K562 (cell line): ENCODE results near the gene STX17. TPM values are rescaled to one million over a fixed set of nuclear protein-coding genes. Genes with fewer than 3 reads are reported as not detected.

ENCODE experiments used
- ATAC-seq: fragments of 200-7000 bp; cut with Tn5 transposase; 3 replicates; pipeline ENCODE4 v1.9.1; 2020; ENCODE audit warnings: moderate library complexity
- BruUV-seq: library from RNA; stranded (reverse); fragments of 400-500 nt; replicated peaks from 2 replicates; lab custom pipeline; 2021; lab: Mats Ljungman, UMichigan
- CTCF ChIA-PET: fragments of 300-600 bp; formaldehyde crosslinking; extraction: SDS; loops from one replicate; lab custom pipeline; 2021; ENCODE audit warnings: low intra/inter-chr PET ratio; lab: Yijun Ruan, JAX
- POLR2A ChIA-PET: fragments of 300-600, 350-650 bp; sonication (Branson Sonifier 250); formaldehyde crosslinking; extraction: SDS; loops from one replicate; lab custom pipeline; 2021; ENCODE audit warnings: antibody characterized with exemption, inconsistent platforms; lab: Yijun Ruan, JAX
- DNase-seq, 4 experiments: peaks; one replicate each; pipeline versions ENCODE4 v3.0.0 to v3.0.0-alpha.2; 2011 to 2018; ENCODE audit warnings: low spot score in 3 of 4, mixed read lengths in 3 of 4; ENCODE audit errors: extremely low read depth in 1 of 4
- FAIRE-seq: peaks from 2 replicates; lab custom pipeline; 2011; peaks lifted over from hg19 to GRCh38; lab: Jason Lieb, UNC
- H2AFZ ChIP-seq: 2 replicates; pipeline ENCODE4 v1.6.0; 2011; ENCODE audit warnings: low read depth, low read length, control low read depth, inconsistent platforms
- H3K27ac ChIP-seq: fragments of 200-600 bp; 3 replicates; pipeline ENCODE4 v1.8.0; 2011; ENCODE audit warnings: low read depth, mild to moderate bottlenecking, control low read depth, inconsistent platforms, low read length, moderate library complexity, mixed read lengths; ENCODE audit errors: extremely low read depth
- H3K27me3 ChIP-seq, 2 experiments: fragments of 300-600 bp in 1 of 2; 2 replicates in 1 of 2; 3 replicates in 1 of 2; pipeline versions ENCODE4 v1.6.0 to v1.8.0; 2011; ENCODE audit warnings: inconsistent platforms in 2 of 2, low read length in 2 of 2, mild to moderate bottlenecking in 1 of 2, mixed read lengths in 1 of 2, moderate library complexity in 1 of 2; ENCODE audit not compliant: control insufficient read depth in 2 of 2, insufficient read depth in 2 of 2
- H3K36me3 ChIP-seq: fragments of 300-600 bp; 3 replicates; pipeline ENCODE4 v1.8.0; 2011; ENCODE audit warnings: mild to moderate bottlenecking, low read length, inconsistent platforms; ENCODE audit not compliant: control insufficient read depth, insufficient read depth
- H3K4me1 ChIP-seq, 2 experiments: fragments of 200-600 bp in 1 of 2; replicated peaks in 1 of 2; 2 replicates in 1 of 2; 3 replicates in 1 of 2; pipeline versions ENCODE4 v1.5.1 to v1.8.0; 2011; ENCODE audit warnings: inconsistent platforms in 2 of 2, low read length in 2 of 2, mild to moderate bottlenecking in 1 of 2, mixed read lengths in 1 of 2, moderate library complexity in 1 of 2; ENCODE audit not compliant: control insufficient read depth in 2 of 2, insufficient read depth in 2 of 2
- H3K4me2 ChIP-seq: 2 replicates; pipeline ENCODE4 v1.6.1; 2011; ENCODE audit warnings: low read length, control low read depth, inconsistent platforms, mixed read lengths; ENCODE audit not compliant: insufficient read depth
- H3K4me3 ChIP-seq: fragments of 200-600 bp; sonication (generic), shearing (Covaris generic); 2 replicates; pipeline ENCODE4 v1.5.1; 2016; ENCODE audit warnings: control low read depth, inconsistent platforms
- H3K79me2 ChIP-seq: fragments of 200-600 bp; 3 replicates; pipeline ENCODE4 v1.8.0; 2011; ENCODE audit warnings: low read length, inconsistent platforms; ENCODE audit not compliant: control insufficient read depth, insufficient read depth
- H3K9ac ChIP-seq, 2 experiments: 2 replicates each; pipeline versions ENCODE4 v1.6.0 to v1.6.1; 2011; ENCODE audit warnings: low read depth in 2 of 2, low read length in 2 of 2, control low read depth in 1 of 2, inconsistent platforms in 1 of 2, mild to moderate bottlenecking in 1 of 2, mixed read lengths in 1 of 2; ENCODE audit not compliant: insufficient read depth in 1 of 2
- H3K9me1 ChIP-seq: one replicate; pipeline ENCODE4 v1.6.0; 2011; ENCODE audit warnings: inconsistent platforms, mild to moderate bottlenecking, low read length, moderate library complexity; ENCODE audit not compliant: control insufficient read depth, insufficient read depth
- H3K9me3 ChIP-seq: replicated peaks from 2 replicates; pipeline ENCODE4 v1.5.1; 2011; ENCODE audit warnings: low read depth, low read length, inconsistent platforms; ENCODE audit not compliant: control insufficient read depth, insufficient read depth
- H4K20me1 ChIP-seq: replicated peaks from 2 replicates; pipeline ENCODE4 v1.6.1; 2011; ENCODE audit warnings: low read length, inconsistent platforms, mixed read lengths; ENCODE audit not compliant: control insufficient read depth, insufficient read depth
- GABPA ChIP-seq: fragments of 200-800 bp; sonication (Bioruptor generic); conservative IDR thresholded peaks from 2 replicates; pipeline ENCODE4 v1.6.1; 2016; ENCODE audit warnings: low read depth, missing genetic modification characterization, missing compliant biosample characterization
- KAT8 ChIP-seq: fragments of 450-650 bp; IDR thresholded peaks from 2 replicates; pipeline ENCODE4 v1.6.1; 2016; ENCODE audit warnings: low read depth, mild to moderate bottlenecking
- KDM2B ChIP-seq: fragments of 250-450 bp; sonication (Bioruptor Pico); IDR thresholded peaks from 2 replicates; pipeline ENCODE4 v1.8.0; 2021; ENCODE audit warnings: mild to moderate bottlenecking, moderate library complexity
- RBM22 ChIP-seq: fragments of 200-400 bp; formaldehyde crosslinking; IDR thresholded peaks from 2 replicates; pipeline ENCODE4 v1.6.1; 2018; ENCODE audit warnings: low read length, low read depth; ENCODE audit not compliant: poor library complexity, severe bottlenecking
- SRF ChIP-seq, 2 experiments: fragments of 250-450, 450-650 bp in 1 of 2; sonication (Bioruptor Pico) in 1 of 2; sonication (generic) in 1 of 2; formaldehyde crosslinking; IDR thresholded peaks; 2 replicates each; pipeline versions ENCODE4 v1.5.0 to v1.5.1; 2020 to 2022; ENCODE audit warnings: mild to moderate bottlenecking in 1 of 2, missing genetic modification reagents in 1 of 2
- ZNF699 ChIP-seq: fragments of 250-450 bp; sonication (Bioruptor Pico); IDR thresholded peaks from 2 replicates; pipeline ENCODE4 v1.8.0; 2021; ENCODE audit warnings: mild to moderate bottlenecking, moderate library complexity; ENCODE audit not compliant: insufficient replicate concordance
- WGBS: fragments of 100-300 bp; shearing (Covaris generic); methylation state at CpG from one replicate; pipeline ENCODE4 v1.1.6; 2016; ENCODE audit warnings: low coverage, mixed read lengths; ENCODE audit not compliant: insufficient coverage; ENCODE audit errors: missing lambda C conversion rate; 5-methylcytosine and 5-hydroxymethylcytosine counted together
- in situ Hi-C: fragments of 300-500 bp; cut with MboI; formaldehyde crosslinking; loops from 4 replicates; pipeline ENCODE4 v1.15.0; 2018; ENCODE audit warnings: inconsistent platforms, mixed read lengths
- intact Hi-C: fragments of 100-400 bp; cut with micrococcal nuclease; formaldehyde crosslinking; loops from 2 replicates; pipeline ENCODE4 v1.14.2; 2022
- polyA plus RNA-seq, 8 experiments: library from polyadenylated mRNA; depleted of rRNA in 4 of 8; stranded (reverse) in 5 of 8; unstranded in 3 of 8; fragments of >200 nt; fragmentation: Nextera tagmentation in 2 of 8; fragmentation: Illumina TruSeq in 1 of 8; extraction: Ambion mirVana in 2 of 8; extraction: Trizol in 1 of 8; gene quantifications; 2 replicates each; pipeline versions ENCODE4 v1.2.1 to v1.2.3, GENCODE V29; 2011 to 2014; ENCODE audit warnings: inconsistent platforms in 1 of 8, missing spikeins in 1 of 8
- total RNA-seq, 7 experiments: library from RNA; depleted of rRNA in 6 of 7; stranded (reverse); fragments of >200 nt in 6 of 7; fragmentation: Illumina TruSeq in 2 of 7; extraction: Trizol in 2 of 7; gene quantifications; 2 replicates each; pipeline versions ENCODE4 v1.2.1 to v1.2.3, GENCODE V29; 2011 to 2021; ENCODE audit warnings: low replicate concordance in 1 of 7
- TF ChIP-seq, protein P1 (sequence below), 2 experiments: IDR thresholded peaks; 2 replicates each; pipeline ENCODE4 v1.6.1; 2011; ENCODE audit warnings: borderline replicate concordance in 1 of 2, control low read depth in 1 of 2, low read depth in 1 of 2, low read length in 1 of 2, mild to moderate bottlenecking in 1 of 2, mixed read lengths in 1 of 2, moderate library complexity in 1 of 2; ENCODE audit not compliant: insufficient read depth in 1 of 2, insufficient read length in 1 of 2, poor library complexity in 1 of 2, severe bottlenecking in 1 of 2; ENCODE audit errors: extremely low read depth in 1 of 2
- TF ChIP-seq, protein P2 (sequence below), 3 experiments: IDR thresholded peaks in 2 of 3; conservative IDR thresholded peaks in 1 of 3; 2 replicates each; pipeline ENCODE4 v1.5.1; 2011 to 2012; ENCODE audit warnings: low read length in 3 of 3, mild to moderate bottlenecking in 3 of 3, control low read depth in 2 of 3, improper control_type of control experiment in 1 of 3, inconsistent platforms in 1 of 3, low read depth in 1 of 3, mixed read lengths in 1 of 3, moderate library complexity in 1 of 3; ENCODE audit not compliant: insufficient read depth in 2 of 3

Gene STX17
- total and polyA plus RNA-seq, 9 of the 15 experiments (the other 6 are each of a cell fraction or from before 2014, with no cell fraction given): 14.4 to 25.1 (median 19.0) TPM

DNA sequence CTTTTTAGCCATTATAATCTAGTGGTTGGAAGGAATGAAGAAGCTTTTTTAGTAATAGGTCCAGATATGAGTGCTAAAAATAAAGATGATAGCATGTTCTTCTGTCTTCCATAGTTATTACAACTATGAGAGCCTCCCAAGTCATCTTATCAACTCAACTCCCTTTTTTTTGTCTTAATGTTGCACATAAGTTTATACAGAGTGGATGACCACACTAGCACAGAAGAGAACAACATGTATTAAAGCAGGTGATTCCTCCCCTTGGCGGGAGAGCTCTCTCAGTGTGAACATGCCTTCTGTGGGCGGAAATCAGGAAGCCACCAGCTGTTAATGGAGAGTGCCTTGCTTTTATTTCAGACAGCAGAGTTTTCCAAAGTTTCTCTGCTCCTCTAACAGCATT is 40.1 kb upstream of the STX17 start:
- Histone ChIP-seq H3K79me2 (no peaks in the 10 kb centered on the region), H3K4me2 (no peak overlapping the region), H3K4me1 (no peaks in the 10 kb centered on the region; a peak in 1 of 5 replicates), H3K27me3 (no peaks in the 10 kb centered on the region), H3K9ac (no peak overlapping the region), H3K36me3 (no peaks in the 10 kb centered on the region), H3K9me1 (no peaks in the 10 kb centered on the region), H3K9me3 (no peaks in the 10 kb centered on the region), H4K20me1 (no peaks in the 10 kb centered on the region), H2AFZ (no peak overlapping the region), H3K27ac (no peak overlapping the region), H3K4me3 (no peak overlapping the region)
- ATAC-seq (no peak), DNase-seq (no peak), FAIRE-seq (no peak)
- WGBS: 6% methylated on average over 2 of the region's 2 CpGs
- BruUV-seq: no TSS peak
- no peak for TF ChIP-seq SRF (CRISPR knock-in tag; IDR thresholded peaks at IDR 0.05)
- TF ChIP-seq, protein P1, sequence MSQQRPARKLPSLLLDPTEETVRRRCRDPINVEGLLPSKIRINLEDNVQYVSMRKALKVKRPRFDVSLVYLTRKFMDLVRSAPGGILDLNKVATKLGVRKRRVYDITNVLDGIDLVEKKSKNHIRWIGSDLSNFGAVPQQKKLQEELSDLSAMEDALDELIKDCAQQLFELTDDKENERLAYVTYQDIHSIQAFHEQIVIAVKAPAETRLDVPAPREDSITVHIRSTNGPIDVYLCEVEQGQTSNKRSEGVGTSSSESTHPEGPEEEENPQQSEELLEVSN (IDR thresholded peaks at IDR 0.05; ENCODE audit: borderline replicate concordance in 1 of 2, extremely low read depth in 1 of 2, insufficient read depth in 1 of 2, insufficient read length in 1 of 2, low read depth in 1 of 2, low read length in 1 of 2, poor library complexity in 1 of 2, severe bottlenecking in 1 of 2): peak in 1 of 2 experiments; percentile 69
- POLR2A ChIA-PET: no interaction called here
- in situ Hi-C loops: no loop called here
- CTCF ChIA-PET: no interaction called here
- intact Hi-C loops: no loop called here

DNA sequence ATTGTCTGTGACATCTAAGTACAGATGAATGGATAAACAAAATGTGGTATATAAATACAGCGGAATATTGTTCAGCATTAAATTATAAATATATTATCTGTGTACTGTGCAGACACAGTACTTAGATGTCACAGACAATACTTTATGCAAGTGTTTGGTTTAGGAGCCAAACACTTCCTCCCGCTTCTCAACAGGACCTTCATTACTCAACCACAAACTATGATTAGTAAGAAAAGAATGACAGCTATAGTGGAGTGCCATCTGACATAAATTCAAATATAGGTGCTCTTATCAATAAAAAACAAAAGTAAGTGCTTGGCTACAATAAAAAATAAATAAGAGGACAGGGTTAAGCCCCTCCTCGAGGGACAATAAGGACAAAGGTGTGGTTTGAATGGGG is 38.9 kb upstream of the STX17 start:
- in situ Hi-C loops: no loop called here

More for the DNA sequence above, 38.9 kb upstream of the STX17 start:
- no peak overlapping the region for H3K9ac ChIP-seq
- H2AFZ ChIP-seq: no peak overlapping the region
- H3K9me3 ChIP-seq: no peaks in the 10 kb centered on the region
- ATAC-seq (no peak), FAIRE-seq (no peak), DNase-seq (no peak)
- ChIA-PET POLR2A (no interaction called here), CTCF (no interaction called here)
- H3K36me3 ChIP-seq: no peaks in the 10 kb centered on the region
- no peaks in the 10 kb centered on the region; a peak in 1 of 5 replicates for H3K4me1 ChIP-seq
- BruUV-seq: no TSS peak
- H3K27ac ChIP-seq: no peak overlapping the region
- H3K27me3 ChIP-seq: no peaks in the 10 kb centered on the region
- TF ChIP-seq ZNF699 (CRISPR knock-in tag): no peak
- no peak for TF ChIP-seq GABPA
- TF ChIP-seq RBM22: no peak
- TF ChIP-seq KDM2B (CRISPR knock-in tag): no peak
- TF ChIP-seq KAT8: no peak
- TF ChIP-seq, protein P2, sequence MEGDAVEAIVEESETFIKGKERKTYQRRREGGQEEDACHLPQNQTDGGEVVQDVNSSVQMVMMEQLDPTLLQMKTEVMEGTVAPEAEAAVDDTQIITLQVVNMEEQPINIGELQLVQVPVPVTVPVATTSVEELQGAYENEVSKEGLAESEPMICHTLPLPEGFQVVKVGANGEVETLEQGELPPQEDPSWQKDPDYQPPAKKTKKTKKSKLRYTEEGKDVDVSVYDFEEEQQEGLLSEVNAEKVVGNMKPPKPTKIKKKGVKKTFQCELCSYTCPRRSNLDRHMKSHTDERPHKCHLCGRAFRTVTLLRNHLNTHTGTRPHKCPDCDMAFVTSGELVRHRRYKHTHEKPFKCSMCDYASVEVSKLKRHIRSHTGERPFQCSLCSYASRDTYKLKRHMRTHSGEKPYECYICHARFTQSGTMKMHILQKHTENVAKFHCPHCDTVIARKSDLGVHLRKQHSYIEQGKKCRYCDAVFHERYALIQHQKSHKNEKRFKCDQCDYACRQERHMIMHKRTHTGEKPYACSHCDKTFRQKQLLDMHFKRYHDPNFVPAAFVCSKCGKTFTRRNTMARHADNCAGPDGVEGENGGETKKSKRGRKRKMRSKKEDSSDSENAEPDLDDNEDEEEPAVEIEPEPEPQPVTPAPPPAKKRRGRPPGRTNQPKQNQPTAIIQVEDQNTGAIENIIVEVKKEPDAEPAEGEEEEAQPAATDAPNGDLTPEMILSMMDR (IDR thresholded peaks at IDR 0.05 in 2 of 3, conservative IDR thresholded peaks at IDR 0.05 in 1 of 3; ENCODE audit: insufficient read depth in 2 of 3, low read depth in 1 of 3, low read length in 3 of 3): no peak
- no peaks in the 10 kb centered on the region for H3K79me2 ChIP-seq
- intact Hi-C loops: no loop called here
- WGBS: 4% methylated on average over 3 of the region's 3 CpGs
- no peak overlapping the region for H3K4me3 ChIP-seq
- H3K4me2 ChIP-seq: no peak overlapping the region
- no peaks in the 10 kb centered on the region for H3K9me1 ChIP-seq
- no peaks in the 10 kb centered on the region for H4K20me1 ChIP-seq
